SK-N-MC (cell line): ENCODE data around the gene CFAP107.
A peak's percentile ranks its signal among the peaks of the same experiment; 100 is the strongest.
"Not testable (repeated sequence)": the region's sequence is repeated elsewhere in the genome, so short reads cannot be mapped to it uniquely, and the experiment has no call there.

Source experiments
- DNase-seq: peaks from one replicate; pipeline ENCODE4 v3.0.0-alpha.2; 2011; ENCODE audit warnings: low read depth, low spot score
- H3K27ac ChIP-seq: fragments of 200-600 bp; sonication (generic); 2 replicates; pipeline ENCODE4 v1.5.1; 2016; ENCODE audit warnings: mixed run types
- H3K36me3 ChIP-seq: fragments of 200-600 bp; sonication (generic); 2 replicates; pipeline ENCODE4 v1.6.1; 2017; ENCODE audit warnings: antibody characterized with exemption, low read length, mixed read lengths; ENCODE audit not compliant: insufficient read depth
- H3K4me3 ChIP-seq: fragments of 200-600 bp; sonication (generic); 2 replicates; pipeline ENCODE4 v1.5.1; 2016
- H3K9ac ChIP-seq: fragments of 200-600 bp; sonication (generic); 2 replicates; pipeline ENCODE4 v1.8.0; 2017; ENCODE audit warnings: mixed run types, mixed read lengths; ENCODE audit not compliant: insufficient read length
- H3K9me3 ChIP-seq: fragments of 200-600 bp; sonication (generic); 2 replicates; pipeline ENCODE4 v1.6.1; 2017; ENCODE audit warnings: low read depth, mild to moderate bottlenecking, antibody characterized with exemption, low read length, moderate library complexity, mixed read lengths
- EZH2 ChIP-seq: fragments of 200-600 bp; sonication (generic); IDR thresholded peaks from one replicate; pipeline ENCODE4 v1.6.1; 2017; ENCODE audit warnings: antibody characterized with exemption
- FOXP2 ChIP-seq: optimal IDR thresholded peaks from 2 replicates; pipeline ENCODE3; 2011; ENCODE audit warnings: mild to moderate bottlenecking, moderate library complexity; ENCODE audit not compliant: insufficient read depth; ENCODE audit errors: extremely low read length, control extremely low read depth
- POLR2AphosphoS5 ChIP-seq: IDR thresholded peaks from 2 replicates; pipeline ENCODE4 v1.6.1; 2012; ENCODE audit warnings: mild to moderate bottlenecking, low read depth, low read length, borderline replicate concordance

The CFAP107 gene

GRCh38 chr1:12711536-12711935, 34.5 kb upstream of the CFAP107 start:
- peak; percentile 85 for DNase-seq
- Histone ChIP-seq H3K36me3 (no peaks in the 10 kb centered on the region), H3K4me3 (peak overlapping the region; percentile 1; the same call in 1 of the 2 replicates), H3K27ac (peak overlapping the region; percentile 62), H3K9ac (no peak overlapping the region), H3K9me3 (no peaks in the 10 kb centered on the region)
- no peak for TF ChIP-seq EZH2
- TF ChIP-seq FOXP2 = no peak
- peak; percentile 26; the same call in 1 of the 2 replicates for TF ChIP-seq POLR2AphosphoS5

- H3K36me3 ChIP-seq = no peaks in the 10 kb centered on the region
- H3K27ac ChIP-seq = peak overlapping the region; percentile 62
- DNase-seq = peak; percentile 20
- H3K9ac ChIP-seq = peak overlapping the region; percentile 3
- H3K4me3 ChIP-seq = peak overlapping the region; percentile 1; the same call in 1 of the 2 replicates
- H3K9me3 ChIP-seq = no peaks in the 10 kb centered on the region
- TF ChIP-seq FOXP2 (no peak), EZH2 (no peak), POLR2AphosphoS5 (no peak)
These were observed 33.9 kb upstream of the CFAP107 start for GRCh38 chr1:12712076-12712475.

- TF ChIP-seq EZH2 (no peak), FOXP2 (no peak), POLR2AphosphoS5 (no peak)
- no peak overlapping the region for H3K4me3 ChIP-seq
- DNase-seq = no peak
- no peaks in the 10 kb centered on the region for H3K36me3 ChIP-seq
- H3K9ac ChIP-seq = no peak overlapping the region
- H3K9me3 ChIP-seq = no peaks in the 10 kb centered on the region
- no peak overlapping the region for H3K27ac ChIP-seq
These were observed 33.1 kb upstream of the CFAP107 start for GRCh38 chr1:12712929-12713328.

- not testable (repeated sequence) for DNase-seq, H3K27ac ChIP-seq, H3K9me3 ChIP-seq, H3K9ac ChIP-seq, H3K4me3 ChIP-seq, H3K36me3 ChIP-seq
These were observed 32.3 kb upstream of the CFAP107 start for GRCh38 chr1:12713651-12714050.

GRCh38 chr1:12714710-12715475, 31.1 kb upstream of the CFAP107 start:
- Histone ChIP-seq H3K9me3 (no peaks in the 10 kb centered on the region), H3K9ac (no peak overlapping the region), H3K27ac (no peak overlapping the region), H3K36me3 (no peaks in the 10 kb centered on the region), H3K4me3 (no peak overlapping the region)
- no peak for DNase-seq
- TF ChIP-seq FOXP2 (no peak), EZH2 (no peak), POLR2AphosphoS5 (no peak)

- no peak for DNase-seq
- no peak within 1 kb of the TSS for H3K4me3 ChIP-seq
These were observed 30.0 kb upstream of the CFAP107 start, which contains the start of gene AADACL3 for GRCh38 chr1:12715896-12716437. TSS of gene AADACL3 (plus strand) at chr1:12716110. CDS start at chr1:12716177, 67 bp downstream.

GRCh38 chr1:12717301-12717838, 28.6 kb upstream of the CFAP107 start:
- no peak overlapping the region for H3K4me3 ChIP-seq
- H3K36me3 ChIP-seq = no peaks in the 10 kb centered on the region
- H3K9ac ChIP-seq = no peak overlapping the region
- no peaks in the 10 kb centered on the region for H3K9me3 ChIP-seq
- no peak for DNase-seq
- no peak overlapping the region for H3K27ac ChIP-seq
- TF ChIP-seq POLR2AphosphoS5 = no peak
- TF ChIP-seq EZH2 = no peak
- no peak for TF ChIP-seq FOXP2

More at GRCh38 chr1:12715896-12716437, 30.0 kb upstream of the CFAP107 start, which contains the start of gene AADACL3:
- H3K9ac ChIP-seq = no peak within 1 kb of the TSS
- H3K9me3 ChIP-seq = no peaks in the 10 kb centered on the region
- no peak within 1 kb of the TSS for H3K27ac ChIP-seq
- TF ChIP-seq POLR2AphosphoS5 (no peak), FOXP2 (no peak), EZH2 (no peak)
- H3K36me3 ChIP-seq = no peaks in the 10 kb centered on the region

GRCh38 chr1:12722626-12723025, 23.4 kb upstream of the CFAP107 start:
- Histone ChIP-seq H3K36me3 (no peaks in the 10 kb centered on the region), H3K9me3 (no peaks in the 10 kb centered on the region), H3K9ac (no peak overlapping the region), H3K4me3 (no peak overlapping the region), H3K27ac (no peak overlapping the region)
- TF ChIP-seq FOXP2 = no peak
- DNase-seq = no peak

- H3K36me3 ChIP-seq = no peaks in the 10 kb centered on the region
- TF ChIP-seq FOXP2 = no peak
- TF ChIP-seq EZH2 = no peak
- no peak for TF ChIP-seq POLR2AphosphoS5
- no peak for DNase-seq
- H3K9ac ChIP-seq = no peak overlapping the region
- H3K27ac ChIP-seq = no peak overlapping the region
- H3K9me3 ChIP-seq = no peaks in the 10 kb centered on the region
- no peak overlapping the region for H3K4me3 ChIP-seq
These were observed 17.6 kb upstream of the CFAP107 start for GRCh38 chr1:12728391-12728790.
